ENCODE data around the gene DBET.
"Not testable (repeated sequence)": the region's sequence is repeated elsewhere in the genome, so short reads cannot be mapped to it uniquely, and the experiment has no call there.

Gene DBET

GRCh38 chr4:190019023-190019858 lies 45.1 kb upstream of the DBET start:
- no peak for DNase-seq (ENCODE audit: low spot score)

GRCh38 chr4:190019859-190020463 lies 44.3 kb upstream of the DBET start:
- H3K27ac ChIP-seq; POLR2A ChIA-PET (ENCODE audit: low non-redundant PET); DNase-seq (ENCODE audit: low spot score); CTCF ChIA-PET: not testable (repeated sequence)

More at GRCh38 chr4:190019023-190019858, 45.1 kb upstream of the DBET start:
- ChIA-PET POLR2A (ENCODE audit: low non-redundant PET) (no interaction called here), CTCF (no interaction called here)
- H3K27ac ChIP-seq, result no peak overlapping the region
- TF ChIP-seq CTCF (conservative IDR thresholded peaks at IDR 0.05; ENCODE audit: low read depth), result no peak

- H3K27ac ChIP-seq, result no peak overlapping the region
- CTCF ChIA-PET, result no interaction called here
- DNase-seq (ENCODE audit: low spot score), result peak; percentile 86
- TF ChIP-seq CTCF (conservative IDR thresholded peaks at IDR 0.05; ENCODE audit: low read depth), result no peak
- POLR2A ChIA-PET (ENCODE audit: low non-redundant PET), result no interaction called here
These were observed 43.2 kb upstream of the DBET start for GRCh38 chr4:190020790-190021717.

GRCh38 chr4:190021973-190022372 lies 42.3 kb upstream of the DBET start:
- POLR2A ChIA-PET (ENCODE audit: low non-redundant PET); DNase-seq (ENCODE audit: low spot score); CTCF ChIA-PET; H3K27ac ChIP-seq: not testable (repeated sequence)

GRCh38 chr4:190022614-190023281 lies 41.6 kb upstream of the DBET start:
- CTCF ChIA-PET; H3K27ac ChIP-seq; POLR2A ChIA-PET (ENCODE audit: low non-redundant PET); DNase-seq (ENCODE audit: low spot score): not testable (repeated sequence)

GRCh38 chr4:190027156-190027555 lies 37.1 kb upstream of the DBET start, which contains the start of gene FRG2:
FRG2 (minus strand) TSS chr4:190027256; CDS start chr4:190027204, 52 bp downstream.
- POLR2A ChIA-PET (ENCODE audit: low non-redundant PET); CTCF ChIA-PET; H3K27ac ChIP-seq; DNase-seq (ENCODE audit: low spot score): not testable (repeated sequence)

GRCh38 chr4:190031264-190031663 lies 33.0 kb upstream of the DBET start:
- DNase-seq (ENCODE audit: low spot score); CTCF ChIA-PET; H3K27ac ChIP-seq; POLR2A ChIA-PET (ENCODE audit: low non-redundant PET): not testable (repeated sequence)

- CTCF ChIA-PET; POLR2A ChIA-PET (ENCODE audit: low non-redundant PET); H3K27ac ChIP-seq; DNase-seq (ENCODE audit: low spot score): not testable (repeated sequence)
These were observed 26.5 kb upstream of the DBET start for GRCh38 chr4:190037704-190038388.

- H3K27ac ChIP-seq; CTCF ChIA-PET; DNase-seq (ENCODE audit: low spot score); POLR2A ChIA-PET (ENCODE audit: low non-redundant PET): not testable (repeated sequence)
These were observed 23.4 kb upstream of the DBET start for GRCh38 chr4:190040873-190041272.

GRCh38 chr4:190047627-190048026 lies 16.7 kb upstream of the DBET start:
- CTCF ChIA-PET; POLR2A ChIA-PET (ENCODE audit: low non-redundant PET); DNase-seq (ENCODE audit: low spot score); H3K27ac ChIP-seq: not testable (repeated sequence)

- DNase-seq (ENCODE audit: low spot score); H3K27ac ChIP-seq; CTCF ChIA-PET; POLR2A ChIA-PET (ENCODE audit: low non-redundant PET): not testable (repeated sequence)
These were observed 14.7 kb upstream of the DBET start for GRCh38 chr4:190049378-190050239.

- CTCF ChIA-PET; H3K27ac ChIP-seq; DNase-seq (ENCODE audit: low spot score); POLR2A ChIA-PET (ENCODE audit: low non-redundant PET): not testable (repeated sequence)
These were observed 5.3 kb upstream of the DBET start for GRCh38 chr4:190058997-190059396.

GRCh38 chr4:190064805-190065204 lies 503 bp downstream of the DBET start:
- CTCF ChIA-PET; POLR2A ChIA-PET (ENCODE audit: low non-redundant PET); H3K27ac ChIP-seq; DNase-seq (ENCODE audit: low spot score): not testable (repeated sequence)

Data from RWPE1 (cell line).